CD4-positive, alpha-beta T cell (primary cell): Measurements from ENCODE around the gene S100A5. TPM values are rescaled to one million over a fixed set of nuclear protein-coding genes. Genes with fewer than 3 reads are reported as not detected.
A peak's percentile ranks its signal among the peaks of the same experiment; 100 is the strongest.

Source experiments
- ATAC-seq: fragments of 200-7000 bp; cut with Tn5 transposase; one replicate; pipeline ENCODE4 v1.10.0; 2022; ENCODE audit warnings: mild to moderate bottlenecking; ENCODE audit not compliant: poor library complexity
- CTCF ChIA-PET: fragments of 350-600 bp; sonication (Branson Sonifier 250); formaldehyde crosslinking; loops from one replicate; lab custom pipeline; 2021; ENCODE audit warnings: antibody characterized with exemption, inconsistent platforms; lab: Charles Lee
- POLR2A ChIA-PET: fragments of 350-600 bp; sonication (Branson Sonifier 250); formaldehyde crosslinking; loops from one replicate; lab custom pipeline; 2021; ENCODE audit warnings: antibody characterized with exemption, inconsistent platforms; lab: Charles Lee
- DNase-seq, 14 experiments: peaks; one replicate each; pipeline ENCODE4 v3.0.0-alpha.2; 2013 to 2020; ENCODE audit warnings: mixed read lengths in 2 of 14
- H3K27ac ChIP-seq, 2 donors: one replicate each; pipeline versions ENCODE4 v1.5.1 to v1.7.0; 2013; ENCODE audit warnings: low read length in 2 of 2, low read depth in 1 of 2, mild to moderate bottlenecking in 1 of 2
- H3K27me3 ChIP-seq, 2 experiments: 1 replicate in 1 of 2; 2 replicates in 1 of 2; pipeline versions ENCODE4 v1.6.1 to v1.7.0; 2013; ENCODE audit warnings: low read length in 2 of 2, control low read depth in 1 of 2, mild to moderate bottlenecking in 1 of 2, moderate library complexity in 1 of 2; ENCODE audit not compliant: insufficient read depth in 2 of 2, control insufficient read depth in 1 of 2
- H3K36me3 ChIP-seq: one replicate; pipeline ENCODE4 v1.6.1; 2013; ENCODE audit warnings: low read length, control low read depth; ENCODE audit not compliant: insufficient read depth
- H3K4me1 ChIP-seq: one replicate; pipeline ENCODE4 v1.6.1; 2013; ENCODE audit warnings: low read length, control low read depth; ENCODE audit not compliant: insufficient read depth
- H3K4me3 ChIP-seq: one replicate; pipeline ENCODE4 v1.5.1; 2013; ENCODE audit warnings: mild to moderate bottlenecking, low read length, moderate library complexity
- H3K9me3 ChIP-seq, 2 experiments: 1 replicate in 1 of 2; 2 replicates in 1 of 2; pipeline versions ENCODE4 v1.6.1 to v1.7.0; 2013; ENCODE audit warnings: low read length in 2 of 2, mild to moderate bottlenecking in 2 of 2, control low read depth in 1 of 2, moderate library complexity in 1 of 2; ENCODE audit not compliant: control insufficient read depth in 1 of 2, insufficient read depth in 1 of 2
- H3K27ac Mint-ChIP-seq: one replicate; pipeline ENCODE4 v1.8.0; 2020; ENCODE audit warnings: mixed read lengths
- H3K27me3 Mint-ChIP-seq: one replicate; pipeline ENCODE4 v1.8.0; 2021; ENCODE audit warnings: mixed read lengths
- H3K36me3 Mint-ChIP-seq: one replicate; pipeline ENCODE4 v1.8.0; 2021; ENCODE audit warnings: low read depth, mixed read lengths
- H3K4me1 Mint-ChIP-seq: one replicate; pipeline ENCODE4 v1.8.0; 2021; ENCODE audit warnings: low read depth, mixed read lengths
- H3K4me3 Mint-ChIP-seq: one replicate; pipeline ENCODE4 v1.8.0; 2020; ENCODE audit warnings: mild to moderate bottlenecking, mixed read lengths
- H3K9me3 Mint-ChIP-seq: one replicate; pipeline ENCODE4 v1.8.0; 2020; ENCODE audit warnings: mixed read lengths
- CTCF ChIP-seq: fragments of 200-600 bp; IDR thresholded peaks from one replicate; pipeline ENCODE4 v1.8.0; 2022; ENCODE audit warnings: antibody characterized with exemption, mild to moderate bottlenecking
- intact Hi-C, 2 experiments: fragments of 100-400 bp; cut with DNase I in 1 of 2; cut with micrococcal nuclease in 1 of 2; formaldehyde crosslinking; loops; one replicate each; pipeline versions ENCODE4 v1.15.1 to v1.9.0; 2023 to 2025; cut with DNase I, micrococcal nuclease
- total RNA-seq, 174 experiments: library from RNA in 2 of 174; stranded (reverse) in 2 of 174; gene quantifications; one replicate each; pipeline ENCODE4 v1.2.3 and lab custom pipeline; 2021 to 2026

S100A5 gene
- total RNA-seq, 2 experiments from 2014 or later = 0.80 to 1.3 TPM

- no peaks in the 10 kb centered on the region for H3K4me1 Mint-ChIP-seq
- no peak overlapping the region for H3K4me3 Mint-ChIP-seq
- H3K27me3 Mint-ChIP-seq = peaks cover 35% of the 10 kb centered on the region
- H3K27ac Mint-ChIP-seq = no peak overlapping the region
- Histone ChIP-seq H3K4me1 (peaks cover 3% of the 10 kb centered on the region), H3K4me3 (no peak overlapping the region), H3K9me3 (no peaks in the 10 kb centered on the region), H3K27me3 (peaks cover 2 to 11% of the 10 kb centered on the region in 2 experiments), H3K36me3 (no peaks in the 10 kb centered on the region), H3K27ac (no peak overlapping the region)
- ATAC-seq (no peak), DNase-seq (no peak)
- no peaks in the 10 kb centered on the region for H3K9me3 Mint-ChIP-seq
- POLR2A ChIA-PET = no interaction called here
- intact Hi-C loops = loop anchor here in 1 of 2 experiments (1.0 kb wide), 1 partner anchor 143 kb away; no protein-coding TSS in a partner anchor
- no peak for TF ChIP-seq CTCF
- CTCF ChIA-PET = interaction anchor here (1.3 to 2.1 kb wide), 2 partner anchors 30 to 73 kb away, joined by 3 to 7 read pairs; no protein-coding TSS in a partner anchor
- no peaks in the 10 kb centered on the region for H3K36me3 Mint-ChIP-seq
These were observed 45.2 kb downstream of the S100A5 start for GRCh38 chr1:153495536-153495935.

- ATAC-seq (peak; percentile 72), DNase-seq (peak; percentile 55 to 82 (median 68))
- Mint-ChIP-seq H3K4me3 (no peak overlapping the region), H3K27me3 (peaks cover 39% of the 10 kb centered on the region), H3K36me3 (no peaks in the 10 kb centered on the region), H3K27ac (no peak overlapping the region), H3K4me1 (no peaks in the 10 kb centered on the region), H3K9me3 (no peaks in the 10 kb centered on the region)
- POLR2A ChIA-PET = interaction anchor here (0.8 kb wide), 1 partner anchor 133 kb away, joined by 3 read pairs; no protein-coding TSS in a partner anchor
- H3K27ac ChIP-seq = no peak overlapping the region
- CTCF ChIA-PET = interaction anchor here (1.3 to 2.7 kb wide), 3 partner anchors 29 to 142 kb away, joined by 3 to 10 read pairs (median 7); no protein-coding TSS in a partner anchor
- H3K4me3 ChIP-seq = no peak overlapping the region
- no peaks in the 10 kb centered on the region for H3K36me3 ChIP-seq
- peaks cover 3% of the 10 kb centered on the region for H3K4me1 ChIP-seq
- H3K9me3 ChIP-seq = no peaks in the 10 kb centered on the region
- TF ChIP-seq CTCF = peak; percentile 90
- intact Hi-C loops = loop anchor here in 1 of 2 experiments (1.0 kb wide), 1 partner anchor 143 kb away; no protein-coding TSS in a partner anchor
- peaks cover 2 to 11% of the 10 kb centered on the region in 2 experiments for H3K27me3 ChIP-seq
These were observed 45.7 kb downstream of the S100A5 start for GRCh38 chr1:153494976-153495535.

- Mint-ChIP-seq H3K27ac (no peak overlapping the region), H3K27me3 (peaks cover 27% of the 10 kb centered on the region), H3K4me3 (no peak overlapping the region), H3K36me3 (no peaks in the 10 kb centered on the region), H3K4me1 (no peaks in the 10 kb centered on the region), H3K9me3 (no peaks in the 10 kb centered on the region)
- H3K4me1 ChIP-seq = peaks cover 3% of the 10 kb centered on the region
- TF ChIP-seq CTCF = no peak
- H3K27me3 ChIP-seq = peaks cover 2 to 3% of the 10 kb centered on the region in 2 experiments
- ChIA-PET POLR2A (no interaction called here), CTCF (interaction anchor here (2.7 kb wide), 1 partner anchor 141 kb away, joined by 10 read pairs; no protein-coding TSS in a partner anchor)
- no peak for ATAC-seq
- no peaks in the 10 kb centered on the region for H3K9me3 ChIP-seq
- DNase-seq = no peak
- H3K4me3 ChIP-seq = no peak overlapping the region
- H3K36me3 ChIP-seq = no peaks in the 10 kb centered on the region
- no peak overlapping the region for H3K27ac ChIP-seq
- intact Hi-C loops = no loop called here
These were observed 47.3 kb downstream of the S100A5 start for GRCh38 chr1:153493343-153493960.
